SK-N-SH (cell line): Measurements from ENCODE around the gene YARS1. TPM values are rescaled to one million over a fixed set of nuclear protein-coding genes. Genes with fewer than 3 reads are reported as not detected.

ENCODE experiments used
- CTCF ChIA-PET: fragments of 300-600, 350-600 bp; formaldehyde crosslinking; extraction: SDS; loops from one replicate; lab custom pipeline; 2021; lab: Yijun Ruan, JAX
- POLR2A ChIA-PET: fragments of 350-600 bp; sonication (Branson Sonifier 250); formaldehyde crosslinking; extraction: SDS; loops from one replicate; lab custom pipeline; 2020; ENCODE audit warnings: antibody characterized with exemption, inconsistent platforms; lab: Yijun Ruan, JAX
- DNase-seq: peaks from one replicate; pipeline ENCODE4 v3.0.0; 2012
- H2AFZ ChIP-seq: fragments of 200-600 bp; sonication (generic); 2 replicates; pipeline ENCODE4 v1.8.1; 2016; ENCODE audit warnings: antibody characterized with exemption, mild to moderate bottlenecking, low read depth
- H3F3A ChIP-seq: fragments of 200-600 bp; sonication (generic); replicated peaks from 2 replicates; pipeline ENCODE3; 2016; ENCODE audit warnings: antibody characterized with exemption, mild to moderate bottlenecking; ENCODE audit not compliant: insufficient read depth
- H3K27ac ChIP-seq, 2 experiments: fragments of 200-500 bp in 1 of 2; fragments of 200-600 bp in 1 of 2; sonication (Bioruptor generic) in 1 of 2; sonication (generic), shearing (Covaris generic) in 1 of 2; 2 replicates each; pipeline versions ENCODE4 v1.5.1 to v1.6.1; 2014 to 2016; ENCODE audit warnings: low read depth in 2 of 2, inconsistent platforms in 1 of 2, low read length in 1 of 2, mild to moderate bottlenecking in 1 of 2, mixed read lengths in 1 of 2
- H3K27me3 ChIP-seq: fragments of 200-600 bp; sonication (generic), shearing (Covaris generic); 2 replicates; pipeline ENCODE4 v1.6.1; 2016; ENCODE audit warnings: mixed run types; ENCODE audit not compliant: insufficient read depth
- H3K36me3 ChIP-seq, 2 experiments: fragments of 200-500 bp in 1 of 2; fragments of 200-600 bp in 1 of 2; sonication (Bioruptor generic) in 1 of 2; sonication (generic) in 1 of 2; replicated peaks in 1 of 2; 2 replicates each; pipeline versions ENCODE3 to v1.5.1; 2014 to 2016; ENCODE audit warnings: low read length in 1 of 2, mild to moderate bottlenecking in 1 of 2; ENCODE audit not compliant: insufficient read depth in 2 of 2, control insufficient read depth in 1 of 2
- H3K4me1 ChIP-seq, 2 experiments: fragments of 200-500 bp in 1 of 2; fragments of 200-600 bp in 1 of 2; sonication (Bioruptor generic) in 1 of 2; sonication (generic), shearing (Covaris generic) in 1 of 2; 2 replicates each; pipeline versions ENCODE4 v1.5.1 to v1.6.1; 2014 to 2016; ENCODE audit warnings: low read depth in 1 of 2, low read length in 1 of 2, mixed run types in 1 of 2; ENCODE audit not compliant: insufficient read depth in 2 of 2, control insufficient read depth in 1 of 2
- H3K4me2 ChIP-seq: fragments of 200-600 bp; sonication (generic), shearing (Covaris generic); 2 replicates; pipeline ENCODE4 v1.6.1; 2017; ENCODE audit warnings: mixed run types
- H3K4me3 ChIP-seq, 2 experiments: fragments of 200-500 bp in 1 of 2; fragments of 200-600 bp in 1 of 2; sonication (Bioruptor generic) in 1 of 2; sonication (generic), shearing (Covaris generic) in 1 of 2; 2 replicates each; pipeline versions ENCODE4 v1.5.1 to v1.8.1; 2014 to 2016; ENCODE audit warnings: low read depth in 2 of 2, inconsistent platforms in 1 of 2, low read length in 1 of 2, mild to moderate bottlenecking in 1 of 2, mixed read lengths in 1 of 2, moderate library complexity in 1 of 2
- H3K79me2 ChIP-seq: fragments of 200-600 bp; sonication (generic); 2 replicates; pipeline ENCODE4 v1.8.1; 2017; ENCODE audit warnings: mild to moderate bottlenecking; ENCODE audit not compliant: insufficient read depth
- H3K9ac ChIP-seq: fragments of 200-600 bp; sonication (generic); 2 replicates; pipeline ENCODE4 v1.6.1; 2017; ENCODE audit warnings: mixed run types
- H3K9me2 ChIP-seq: fragments of 200-600 bp; sonication (generic); 2 replicates; pipeline ENCODE4 v1.6.1; 2017; ENCODE audit warnings: mixed run types
- H3K9me3 ChIP-seq: fragments of 200-600 bp; sonication (generic); 2 replicates; pipeline ENCODE4 v1.6.1; 2017; ENCODE audit warnings: mixed run types, mild to moderate bottlenecking, moderate library complexity
- H4K20me1 ChIP-seq: fragments of 200-600 bp; sonication (generic); 2 replicates; pipeline ENCODE4 v1.6.1; 2017; ENCODE audit warnings: mild to moderate bottlenecking, mixed run types; ENCODE audit not compliant: insufficient read depth
- EZH2phosphoT487 ChIP-seq: fragments of 200-600 bp; sonication (generic); IDR thresholded peaks from 2 replicates; pipeline ENCODE4 v1.6.1; 2017; ENCODE audit warnings: low read depth, mixed run types, mild to moderate bottlenecking, antibody characterized with exemption, moderate library complexity, borderline replicate concordance
- FOSL2 ChIP-seq: IDR thresholded peaks from 2 replicates; pipeline ENCODE4 v1.4.0; 2012; ENCODE audit warnings: low read depth, mild to moderate bottlenecking, moderate library complexity, borderline replicate concordance
- FOXJ3 ChIP-seq: sonication (generic); formaldehyde crosslinking; IDR thresholded peaks from 2 replicates; pipeline ENCODE4 v1.5.1; 2020; ENCODE audit warnings: mild to moderate bottlenecking, missing genetic modification reagents
- FOXM1 ChIP-seq: IDR thresholded peaks from 2 replicates; pipeline ENCODE4 v1.4.0; 2012; ENCODE audit warnings: low read depth, mild to moderate bottlenecking
- GATA2 ChIP-seq: sonication (generic); formaldehyde crosslinking; IDR thresholded peaks from 2 replicates; pipeline ENCODE4 v1.5.0; 2020; ENCODE audit warnings: mild to moderate bottlenecking, missing genetic modification reagents
- JUND ChIP-seq: IDR thresholded peaks from 2 replicates; pipeline ENCODE4 v1.4.0; 2012
- MXI1 ChIP-seq: IDR thresholded peaks from 2 replicates; pipeline ENCODE4 v1.6.1; 2012; ENCODE audit warnings: mild to moderate bottlenecking, low read depth, low read length, improper control_type of control experiment
- NFIC ChIP-seq: IDR thresholded peaks from 2 replicates; pipeline ENCODE4 v1.4.0; 2012; ENCODE audit warnings: borderline replicate concordance
- NRF1 ChIP-seq: IDR thresholded peaks from 2 replicates; pipeline ENCODE4 v1.6.1; 2012; ENCODE audit warnings: low read depth, mild to moderate bottlenecking, low read length
- POLR2AphosphoS5 ChIP-seq: IDR thresholded peaks from 2 replicates; pipeline ENCODE4 v1.6.1; 2012; ENCODE audit warnings: low read depth, low read length
- RAD21 ChIP-seq: IDR thresholded peaks from 2 replicates; pipeline ENCODE4 v1.6.1; 2012; ENCODE audit warnings: mild to moderate bottlenecking, low read length
- RCOR1 ChIP-seq: fragments of 150-350 bp; IDR thresholded peaks from 2 replicates; pipeline ENCODE4 v1.6.1; 2017; ENCODE audit warnings: antibody characterized with exemption, low read length
- SMC3 ChIP-seq: IDR thresholded peaks from 2 replicates; pipeline ENCODE4 v1.6.1; 2012; ENCODE audit warnings: low read depth, low read length, improper control_type of control experiment
- YY1 ChIP-seq: IDR thresholded peaks from 2 replicates; pipeline ENCODE4 v1.4.0; 2012; ENCODE audit warnings: low read depth, mild to moderate bottlenecking
- WGBS: methylation state at CpG from one replicate; pipeline ENCODE4 v1.1.6; 2017; ENCODE audit warnings: low lambda C conversion rate; 5-methylcytosine and 5-hydroxymethylcytosine counted together
- polyA plus RNA-seq, 3 experiments: library from polyadenylated mRNA; depleted of rRNA; stranded (reverse); fragments of >200 nt; gene quantifications; 2 replicates each; pipeline ENCODE4 v1.2.3, GENCODE V29; 2012
- TF ChIP-seq, protein P1 (sequence below): fragments of 150-350 bp; IDR thresholded peaks from 2 replicates; pipeline ENCODE4 v1.6.1; 2017; ENCODE audit warnings: antibody characterized with exemption, low read length, low read depth, borderline replicate concordance
- TF ChIP-seq, protein P2 (sequence below): fragments of 200-600 bp; sonication (generic); IDR thresholded peaks from 2 replicates; pipeline ENCODE4 v1.6.1; 2017; ENCODE audit warnings: antibody characterized with exemption, mild to moderate bottlenecking, moderate library complexity

YARS1 gene
- polyA plus RNA-seq, 1 of the 3 experiments (the other 2 are of a cell fraction) = 46.3 TPM

DNA sequence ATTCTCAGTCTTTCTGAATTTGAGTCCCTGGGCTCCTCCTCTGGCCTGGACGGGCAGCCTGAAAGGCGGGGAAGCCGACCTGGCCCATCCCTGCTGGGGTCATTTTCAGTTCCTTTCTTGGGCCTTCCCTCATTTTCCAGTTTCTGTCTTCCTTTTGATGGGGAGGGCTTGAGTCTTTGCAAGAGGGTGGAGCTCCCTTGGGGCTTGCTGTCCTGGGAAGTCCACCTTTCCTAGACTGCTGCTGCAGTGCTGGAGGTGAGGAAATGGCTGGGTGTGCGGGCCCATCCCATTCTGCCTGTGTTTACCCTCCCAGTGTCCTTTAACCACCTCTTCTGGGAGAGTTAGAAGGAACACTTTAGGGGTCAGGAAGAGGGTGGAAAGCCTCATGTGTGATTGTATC is 74.2 kb downstream of the YARS1 start:
- 83% methylated on average over 4 of the region's 4 CpGs for WGBS
- H2AFZ ChIP-seq = no peak overlapping the region
- TF ChIP-seq GATA2 (CRISPR knock-in tag) (no peak), NFIC (no peak), JUND (no peak), EZH2phosphoT487 (no peak), RAD21 (no peak), NRF1 (no peak), FOXM1 (no peak), YY1 (no peak), FOSL2 (no peak), RCOR1 (no peak), MXI1 (no peak), POLR2AphosphoS5 (no peak), SMC3 (no peak), FOXJ3 (no peak)
- TF ChIP-seq, protein P1, sequence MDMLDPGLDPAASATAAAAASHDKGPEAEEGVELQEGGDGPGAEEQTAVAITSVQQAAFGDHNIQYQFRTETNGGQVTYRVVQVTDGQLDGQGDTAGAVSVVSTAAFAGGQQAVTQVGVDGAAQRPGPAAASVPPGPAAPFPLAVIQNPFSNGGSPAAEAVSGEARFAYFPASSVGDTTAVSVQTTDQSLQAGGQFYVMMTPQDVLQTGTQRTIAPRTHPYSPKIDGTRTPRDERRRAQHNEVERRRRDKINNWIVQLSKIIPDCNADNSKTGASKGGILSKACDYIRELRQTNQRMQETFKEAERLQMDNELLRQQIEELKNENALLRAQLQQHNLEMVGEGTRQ = no peak
- TF ChIP-seq, protein P2, sequence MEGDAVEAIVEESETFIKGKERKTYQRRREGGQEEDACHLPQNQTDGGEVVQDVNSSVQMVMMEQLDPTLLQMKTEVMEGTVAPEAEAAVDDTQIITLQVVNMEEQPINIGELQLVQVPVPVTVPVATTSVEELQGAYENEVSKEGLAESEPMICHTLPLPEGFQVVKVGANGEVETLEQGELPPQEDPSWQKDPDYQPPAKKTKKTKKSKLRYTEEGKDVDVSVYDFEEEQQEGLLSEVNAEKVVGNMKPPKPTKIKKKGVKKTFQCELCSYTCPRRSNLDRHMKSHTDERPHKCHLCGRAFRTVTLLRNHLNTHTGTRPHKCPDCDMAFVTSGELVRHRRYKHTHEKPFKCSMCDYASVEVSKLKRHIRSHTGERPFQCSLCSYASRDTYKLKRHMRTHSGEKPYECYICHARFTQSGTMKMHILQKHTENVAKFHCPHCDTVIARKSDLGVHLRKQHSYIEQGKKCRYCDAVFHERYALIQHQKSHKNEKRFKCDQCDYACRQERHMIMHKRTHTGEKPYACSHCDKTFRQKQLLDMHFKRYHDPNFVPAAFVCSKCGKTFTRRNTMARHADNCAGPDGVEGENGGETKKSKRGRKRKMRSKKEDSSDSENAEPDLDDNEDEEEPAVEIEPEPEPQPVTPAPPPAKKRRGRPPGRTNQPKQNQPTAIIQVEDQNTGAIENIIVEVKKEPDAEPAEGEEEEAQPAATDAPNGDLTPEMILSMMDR = no peak
- TF ChIP-seq, all 33 proteins: peak for 0
- H3K36me3 ChIP-seq = no peaks in the 10 kb centered on the region
- H3K4me2 ChIP-seq = peak overlapping the region; percentile 95
- peaks cover 6% of the 10 kb centered on the region; the same call in 1 of the 2 replicates for H3K79me2 ChIP-seq
- H3K27me3 ChIP-seq = no peaks in the 10 kb centered on the region
- no peak overlapping the region for H3K27ac ChIP-seq
- H4K20me1 ChIP-seq = no peaks in the 10 kb centered on the region
- H3K9ac ChIP-seq = no peak overlapping the region
- no peaks in the 10 kb centered on the region for H3K9me2 ChIP-seq
- H3K4me1 ChIP-seq = peaks cover 0 to 23% of the 10 kb centered on the region in 2 experiments; a peak in 1 of 4 replicates
- DNase-seq = no peak
- ChIA-PET CTCF (interaction anchor here (1.1 to 2.1 kb wide), 9 partner anchors 11 to 342 kb away, joined by 3 to 14 read pairs (median 5); no protein-coding TSS in a partner anchor), POLR2A (no interaction called here)
- no peaks in the 10 kb centered on the region for H3K9me3 ChIP-seq
- peaks cover 3% of the 10 kb centered on the region for H3F3A ChIP-seq
- H3K4me3 ChIP-seq = peak overlapping the region; percentile 64 to 66; a peak in 3 of 4 replicates
